Activated CD8-positive, alpha-beta memory T cell treated with anti-CD3 and anti-CD28 coated beads, Interleukin-2, amount 50 U/mL, for 4 hours (primary cell): ENCODE data around the gene SLC31A1.
"Not testable (repeated sequence)": the region's sequence is repeated elsewhere in the genome, so short reads cannot be mapped to it uniquely, and the experiment has no call there.

Source experiments
- DNase-seq: peaks from one replicate; pipeline ENCODE4 v3.0.0-alpha.2; 2020

The SLC31A1 gene

DNA sequence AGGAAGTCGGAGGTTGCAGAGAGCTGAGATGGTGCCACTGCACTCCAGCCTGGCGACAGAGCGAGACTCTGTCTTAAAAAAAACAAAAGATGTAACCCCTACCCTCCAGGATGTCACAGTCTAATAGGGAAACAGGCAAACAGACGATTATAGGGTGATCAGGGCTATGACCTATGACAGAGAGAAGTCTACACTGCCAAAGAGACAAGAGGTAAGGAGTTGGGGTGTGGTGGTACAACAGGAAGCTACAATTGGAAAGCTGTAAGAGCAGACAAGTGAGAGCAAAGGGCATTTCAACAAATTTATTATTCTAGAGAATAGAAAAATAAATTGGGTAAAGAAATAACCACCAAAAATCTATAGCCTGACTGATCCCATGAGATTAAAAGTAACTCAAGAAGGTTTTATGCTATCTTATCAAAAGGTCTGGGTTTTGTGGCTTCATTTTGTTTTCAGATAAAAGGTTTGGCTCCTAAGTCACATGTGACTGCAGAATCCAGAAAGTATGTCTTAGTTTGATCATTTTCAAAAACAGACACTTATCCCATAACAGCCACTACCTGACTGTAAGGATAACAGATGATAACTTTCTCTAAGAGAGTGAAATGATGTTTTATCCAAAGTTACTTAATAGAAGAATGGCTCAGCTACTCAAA lies 46.7 kb downstream of the SLC31A1 start:
- DNase-seq, result no peak

GRCh38 chr9:113269355-113269754 lies 48.0 kb downstream of the SLC31A1 start:
- no peak for DNase-seq

DNA sequence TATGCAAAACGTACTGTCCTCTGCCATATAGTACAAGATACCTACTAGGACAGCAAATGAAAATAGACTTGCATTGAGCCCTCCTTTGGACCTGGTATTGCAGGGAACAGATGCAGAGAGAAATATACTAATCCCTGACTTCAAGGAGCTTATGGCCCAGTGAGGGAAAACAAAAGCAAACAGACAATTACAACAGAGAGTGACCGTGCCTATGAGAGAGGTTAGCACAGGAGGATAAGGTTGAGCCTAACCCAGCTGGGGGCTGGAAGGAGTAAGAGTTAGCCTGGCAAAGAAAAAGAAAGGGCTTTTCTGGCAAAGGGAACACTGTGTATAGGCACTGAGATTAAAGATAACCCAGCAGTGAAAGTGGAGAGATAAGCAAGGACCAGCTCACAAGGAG lies 48.5 kb downstream of the SLC31A1 start:
- DNase-seq, result no peak

GRCh38 chr9:113274474-113275156 lies 53.3 kb downstream of the SLC31A1 start:
- no peak for DNase-seq

- peak; percentile 96 for DNase-seq
Measured at GRCh38 chr9:113275157-113276131, 54.1 kb downstream of the SLC31A1 start, which contains the start of the genes CDC26 and PRPF4. TSS of gene CDC26 (minus strand) at chr9:113275572. CDS start at chr9:113272507, 3,065 bp downstream. TSS of gene PRPF4 (plus strand) at chr9:113275658. CDS start at chr9:113275744, 86 bp downstream.

DNA sequence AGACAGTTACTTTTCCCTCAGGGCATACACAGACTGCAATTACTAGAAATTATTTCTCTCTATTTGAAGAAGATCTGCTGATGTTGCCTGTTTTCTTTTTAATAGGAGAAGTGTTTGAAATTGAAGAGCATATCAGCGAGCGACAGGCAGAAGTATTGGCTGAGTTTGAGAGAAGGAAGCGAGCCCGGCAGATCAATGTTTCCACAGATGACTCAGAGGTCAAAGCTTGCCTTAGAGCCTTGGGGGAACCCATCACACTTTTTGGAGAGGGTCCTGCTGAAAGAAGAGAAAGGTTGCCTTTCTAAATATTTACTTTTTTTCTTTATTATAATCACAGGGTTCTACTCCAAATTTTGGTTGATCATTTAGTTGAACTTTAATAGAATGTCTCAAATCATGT lies 57.5 kb downstream of the SLC31A1 start:
- DNase-seq, result no peak

- no peak for DNase-seq
Measured at GRCh38 chr9:113281356-113281755, 60.0 kb downstream of the SLC31A1 start.

GRCh38 chr9:113289091-113289490 lies 67.7 kb downstream of the SLC31A1 start:
- DNase-seq, result no peak

- DNase-seq, result no peak
Measured at GRCh38 chr9:113290052-113290607, 68.8 kb downstream of the SLC31A1 start.

- DNase-seq, result no peak
Measured at GRCh38 chr9:113293285-113293878, 72.0 kb downstream of the SLC31A1 start.

DNA sequence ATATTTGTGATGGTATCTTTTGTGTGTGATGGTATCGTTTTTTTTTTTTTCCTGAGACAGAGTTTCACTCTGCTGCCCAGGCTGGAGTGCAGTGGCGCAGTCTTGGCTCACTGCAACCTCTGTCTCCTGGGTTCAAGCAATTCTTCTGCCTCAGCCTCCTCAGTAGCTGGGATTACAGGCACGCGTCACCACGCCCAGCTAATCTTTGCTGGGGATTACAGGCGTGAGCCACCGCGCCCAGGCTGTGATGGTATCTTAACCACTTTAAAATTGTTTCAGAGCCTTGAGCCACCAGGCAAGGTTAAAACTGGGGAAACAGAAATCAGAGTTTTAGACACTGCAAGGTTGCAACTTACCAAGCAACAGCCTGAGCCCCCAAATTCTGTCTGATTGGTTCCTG lies 74.9 kb downstream of the SLC31A1 start:
- DNase-seq, result not testable (repeated sequence)

GRCh38 chr9:113296796-113297558 lies 75.6 kb downstream of the SLC31A1 start:
- DNase-seq, result no peak

GRCh38 chr9:113298311-113298710 lies 77.0 kb downstream of the SLC31A1 start:
- no peak for DNase-seq

GRCh38 chr9:113298924-113299770 lies 77.8 kb downstream of the SLC31A1 start:
- DNase-seq, result no peak

- no peak for DNase-seq
Measured at GRCh38 chr9:113299800-113300292, 78.5 kb downstream of the SLC31A1 start.

GRCh38 chr9:113301548-113301947 lies 80.2 kb downstream of the SLC31A1 start:
- DNase-seq, result no peak

- DNase-seq, result no peak
Measured at GRCh38 chr9:113302792-113303418, 81.6 kb downstream of the SLC31A1 start, which contains the start of gene RNF183. TSS of gene RNF183 (minus strand) at chr9:113303376. CDS start at chr9:113298184, 5,192 bp downstream.

DNA sequence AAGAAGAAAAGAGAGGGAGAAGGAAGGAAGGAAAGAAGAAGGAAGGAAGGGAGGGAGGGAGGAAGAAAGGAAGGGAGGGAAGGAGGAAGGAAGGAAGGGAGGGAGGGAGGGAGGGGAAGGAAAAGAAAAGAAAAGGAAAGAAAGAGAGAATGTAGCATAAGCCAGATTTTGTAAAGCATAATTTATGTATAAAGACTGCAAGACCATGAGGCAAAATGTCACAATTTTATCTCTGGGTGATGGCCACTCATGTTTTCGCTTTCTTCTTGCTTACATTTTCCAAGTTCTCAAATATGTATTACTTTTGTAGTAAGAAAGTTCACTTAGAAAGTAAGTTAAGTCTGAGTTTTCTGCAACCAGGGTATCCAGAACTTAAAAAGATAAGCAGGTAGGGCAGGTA lies 85.2 kb downstream of the SLC31A1 start:
- DNase-seq, result no peak

GRCh38 chr9:113307396-113307975 lies 86.1 kb downstream of the SLC31A1 start:
- DNase-seq, result no peak
